PC-3 (cell line): ENCODE measurements around the gene BICRA.

Experiments
- EZH2 ChIP-seq: fragments of 300-600 bp; sonication (generic); IDR thresholded peaks from one replicate; pipeline ENCODE4 v1.6.1; 2017; ENCODE audit warnings: antibody characterized with exemption, mild to moderate bottlenecking, low read length; ENCODE audit not compliant: unreplicated experiment
- EZH2phosphoT487 ChIP-seq: fragments of 300-600 bp; sonication (generic); IDR thresholded peaks from 2 replicates; pipeline ENCODE4 v1.6.1; 2018; ENCODE audit warnings: mild to moderate bottlenecking, antibody characterized with exemption, low read length, borderline replicate concordance
- TF ChIP-seq, protein P1 (sequence below): fragments of 300-600 bp; sonication (generic); conservative IDR thresholded peaks from 2 replicates; pipeline ENCODE4 v1.5.1; 2017; ENCODE audit warnings: antibody characterized with exemption, low read depth, mild to moderate bottlenecking, low read length

DNA sequence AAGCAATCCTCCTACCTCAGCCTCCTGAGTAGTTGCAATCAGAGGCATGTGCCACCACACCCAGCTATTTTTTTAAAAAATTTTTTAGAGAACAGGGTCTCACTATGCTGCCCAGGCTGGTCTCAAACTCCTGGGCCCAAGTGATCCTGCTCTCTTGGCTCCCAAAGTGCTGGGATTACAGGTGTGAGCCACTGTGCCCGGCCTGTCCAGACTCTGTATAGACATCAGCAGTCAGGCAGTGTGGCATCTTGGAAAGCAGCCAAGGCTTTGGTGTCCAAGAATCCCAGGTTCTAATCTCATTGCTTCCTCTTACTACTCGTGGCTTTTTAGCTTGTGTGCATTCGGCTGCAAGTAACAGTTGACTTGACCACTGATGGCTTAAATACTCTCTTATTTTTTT, 43.4 kb downstream of the BICRA start:
- TF ChIP-seq, protein P1, sequence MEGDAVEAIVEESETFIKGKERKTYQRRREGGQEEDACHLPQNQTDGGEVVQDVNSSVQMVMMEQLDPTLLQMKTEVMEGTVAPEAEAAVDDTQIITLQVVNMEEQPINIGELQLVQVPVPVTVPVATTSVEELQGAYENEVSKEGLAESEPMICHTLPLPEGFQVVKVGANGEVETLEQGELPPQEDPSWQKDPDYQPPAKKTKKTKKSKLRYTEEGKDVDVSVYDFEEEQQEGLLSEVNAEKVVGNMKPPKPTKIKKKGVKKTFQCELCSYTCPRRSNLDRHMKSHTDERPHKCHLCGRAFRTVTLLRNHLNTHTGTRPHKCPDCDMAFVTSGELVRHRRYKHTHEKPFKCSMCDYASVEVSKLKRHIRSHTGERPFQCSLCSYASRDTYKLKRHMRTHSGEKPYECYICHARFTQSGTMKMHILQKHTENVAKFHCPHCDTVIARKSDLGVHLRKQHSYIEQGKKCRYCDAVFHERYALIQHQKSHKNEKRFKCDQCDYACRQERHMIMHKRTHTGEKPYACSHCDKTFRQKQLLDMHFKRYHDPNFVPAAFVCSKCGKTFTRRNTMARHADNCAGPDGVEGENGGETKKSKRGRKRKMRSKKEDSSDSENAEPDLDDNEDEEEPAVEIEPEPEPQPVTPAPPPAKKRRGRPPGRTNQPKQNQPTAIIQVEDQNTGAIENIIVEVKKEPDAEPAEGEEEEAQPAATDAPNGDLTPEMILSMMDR, result no peak
- TF ChIP-seq EZH2phosphoT487, result no peak
- TF ChIP-seq EZH2, result no peak
